SU-DHL-6 (cell line): Measurements from ENCODE around the gene EFCAB11.

Experiments
- H2AFZ ChIP-seq: fragments of 200-600 bp; sonication (generic); 2 replicates; pipeline ENCODE4 v1.6.1; 2014; ENCODE audit warnings: low read depth, mild to moderate bottlenecking, moderate library complexity, mixed read lengths, antibody characterized with exemption, low read length; ENCODE audit not compliant: severe bottlenecking
- H3F3A ChIP-seq: fragments of 200-600 bp; shearing (Covaris generic); 2 replicates; pipeline ENCODE4 v1.6.0; 2016; ENCODE audit warnings: antibody characterized with exemption, mild to moderate bottlenecking; ENCODE audit not compliant: insufficient read depth
- H3K27ac ChIP-seq: fragments of 200-600 bp; sonication (generic); 2 replicates; pipeline ENCODE4 v1.5.1; 2016; ENCODE audit warnings: low read depth, mild to moderate bottlenecking, low read length, moderate library complexity, mixed read lengths
- H3K27me3 ChIP-seq: fragments of 200-600 bp; sonication (generic), shearing (Covaris generic); 2 replicates; pipeline ENCODE4 v1.6.0; 2014; ENCODE audit warnings: mild to moderate bottlenecking, low read length
- H3K36me3 ChIP-seq: fragments of 200-600 bp; sonication (generic); 2 replicates; pipeline ENCODE4 v1.6.1; 2014; ENCODE audit warnings: mild to moderate bottlenecking, low read length, mixed read lengths
- H3K4me2 ChIP-seq: fragments of 300-600, 200-600 bp; shearing (Covaris generic), sonication (generic); 2 replicates; pipeline ENCODE4 v1.6.0; 2014; ENCODE audit warnings: low read length, low read depth, mild to moderate bottlenecking; ENCODE audit not compliant: poor library complexity, severe bottlenecking
- H3K4me3 ChIP-seq: fragments of 200-600 bp; sonication (generic); 2 replicates; pipeline ENCODE4 v1.5.1; 2014; ENCODE audit warnings: antibody characterized with exemption, low read length, mild to moderate bottlenecking, mixed read lengths; ENCODE audit not compliant: insufficient read depth, poor library complexity, severe bottlenecking
- H3K79me2 ChIP-seq: fragments of 200-600 bp; sonication (generic); 2 replicates; pipeline ENCODE4 v1.6.1; 2014; ENCODE audit warnings: mild to moderate bottlenecking, low read length, moderate library complexity; ENCODE audit not compliant: insufficient read depth
- H3K9ac ChIP-seq: fragments of 200-600 bp; sonication (generic); 2 replicates; pipeline ENCODE4 v1.7.0; 2014; ENCODE audit warnings: mild to moderate bottlenecking, low read length
- H3K9me2 ChIP-seq: fragments of 200-600 bp; sonication (generic); replicated peaks from 2 replicates; pipeline ENCODE4 v1.6.1; 2014; ENCODE audit warnings: low read length; ENCODE audit not compliant: insufficient read depth
- H3K9me3 ChIP-seq: fragments of 200-600 bp; sonication (generic); 2 replicates; pipeline ENCODE4 v1.6.1; 2014; ENCODE audit warnings: low read length, mixed read lengths; ENCODE audit not compliant: insufficient read depth
- H4K20me1 ChIP-seq: fragments of 200-600 bp; sonication (generic); 2 replicates; pipeline ENCODE4 v1.6.1; 2014; ENCODE audit warnings: low read depth, mild to moderate bottlenecking, antibody characterized with exemption, low read length, moderate library complexity, mixed read lengths
- CTCF ChIP-seq: fragments of 200-600 bp; sonication (generic); IDR thresholded peaks from one replicate; pipeline ENCODE4 v1.5.1; 2017; ENCODE audit warnings: antibody characterized with exemption, mild to moderate bottlenecking, low read length, moderate library complexity; ENCODE audit not compliant: insufficient read depth, poor library complexity, severe bottlenecking
- EZH2phosphoT487 ChIP-seq: fragments of 200-600 bp; sonication (generic), shearing (Covaris generic); conservative IDR thresholded peaks from 2 replicates; pipeline ENCODE4 v1.6.1; 2018; ENCODE audit warnings: mild to moderate bottlenecking, antibody characterized with exemption, low read length, moderate library complexity, mixed read lengths

EFCAB11 gene

GRCh38 chr14:89765346-89765745 lies 189.2 kb downstream of the EFCAB11 start:
- H3K4me3 ChIP-seq = no peak overlapping the region
- TF ChIP-seq CTCF (no peak), EZH2phosphoT487 (no peak)
- no peak overlapping the region for H3K4me2 ChIP-seq

GRCh38 chr14:89760086-89760485 lies 194.4 kb downstream of the EFCAB11 start:
- TF ChIP-seq CTCF = no peak
- no peak for TF ChIP-seq EZH2phosphoT487
- no peak overlapping the region for H3K27ac ChIP-seq
- no peaks in the 10 kb centered on the region for H3K36me3 ChIP-seq
- no peaks in the 10 kb centered on the region for H4K20me1 ChIP-seq
- H3K4me3 ChIP-seq = no peak overlapping the region
- no peaks in the 10 kb centered on the region; the same call in 1 of the 2 replicates for H3K9me3 ChIP-seq
- no peaks in the 10 kb centered on the region for H3F3A ChIP-seq
- no peaks in the 10 kb centered on the region for H3K27me3 ChIP-seq
- H3K9me2 ChIP-seq = no peaks in the 10 kb centered on the region
- H2AFZ ChIP-seq = no peak overlapping the region
- no peaks in the 10 kb centered on the region for H3K79me2 ChIP-seq
- no peak overlapping the region for H3K4me2 ChIP-seq
- H3K9ac ChIP-seq = no peak overlapping the region

More at GRCh38 chr14:89765346-89765745, 189.2 kb downstream of the EFCAB11 start:
- Histone ChIP-seq H3K36me3 (no peaks in the 10 kb centered on the region), H3K9me2 (no peaks in the 10 kb centered on the region), H4K20me1 (no peaks in the 10 kb centered on the region), H2AFZ (no peak overlapping the region), H3K79me2 (no peaks in the 10 kb centered on the region), H3F3A (no peaks in the 10 kb centered on the region), H3K9me3 (no peaks in the 10 kb centered on the region), H3K27ac (no peak overlapping the region), H3K27me3 (no peaks in the 10 kb centered on the region), H3K9ac (no peak overlapping the region)

- no peak overlapping the region for H3K4me2 ChIP-seq
- H3K4me3 ChIP-seq = no peak overlapping the region
- no peaks in the 10 kb centered on the region for H3F3A ChIP-seq
- no peak overlapping the region for H3K27ac ChIP-seq
- TF ChIP-seq EZH2phosphoT487 (no peak), CTCF (no peak)
- no peak overlapping the region for H3K9ac ChIP-seq
- no peaks in the 10 kb centered on the region; the same call in 1 of the 2 replicates for H3K9me3 ChIP-seq
- H4K20me1 ChIP-seq = no peaks in the 10 kb centered on the region
- no peaks in the 10 kb centered on the region for H3K79me2 ChIP-seq
- no peak overlapping the region for H2AFZ ChIP-seq
- no peaks in the 10 kb centered on the region for H3K36me3 ChIP-seq
- no peaks in the 10 kb centered on the region for H3K9me2 ChIP-seq
- no peaks in the 10 kb centered on the region for H3K27me3 ChIP-seq
Measured at GRCh38 chr14:89757313-89757939, 197.1 kb downstream of the EFCAB11 start.
